ENCODE measurements around the gene GRID1. TPM values are rescaled to one million over a fixed set of nuclear protein-coding genes. Genes with fewer than 3 reads are reported as not detected.

Gene GRID1
- polyA plus RNA-seq, 1 donor (not counting 4 experiments of a cell fraction or from before 2014, with no cell fraction given) = 0.01 TPM

GRCh38 chr10:86165666-86166065 is 200.9 kb downstream of the GRID1 start:
- no peak for TF ChIP-seq EZH2 (IDR thresholded peaks at IDR 0.05; ENCODE audit: low read length)
- TF ChIP-seq CTCF (optimal IDR thresholded peaks at IDR 0.05 in 1 of 3, IDR thresholded peaks at IDR 0.05 in 1 of 3, conservative IDR thresholded peaks at IDR 0.05 in 1 of 3; ENCODE audit: extremely low read depth in 1 of 3, insufficient read depth in 2 of 3, low read length in 3 of 3) = no peak
- H3K9ac ChIP-seq (ENCODE audit: control insufficient read depth, extremely low read depth, insufficient read depth, low read length) = no peak overlapping the region
- H3K79me2 ChIP-seq (ENCODE audit: control insufficient read depth, insufficient read depth, low read length) = no peaks in the 10 kb centered on the region
- no peaks in the 10 kb centered on the region for H3K9me3 ChIP-seq (ENCODE audit: control insufficient read depth, low read depth, low read length)
- no peak overlapping the region for H3K4me3 ChIP-seq (ENCODE audit: control insufficient read depth in 2 of 3, extremely low read depth in 1 of 3, insufficient read depth in 2 of 3, low read depth in 1 of 3, low read length in 3 of 3)
- dilution Hi-C loops (cut with MboI; ENCODE audit: extremely low pct_ligation_motif_present, low sequenced_read_pairs) = no loop called here
- no peaks in the 10 kb centered on the region for H3K4me1 ChIP-seq (ENCODE audit: control insufficient read depth, extremely low read depth, insufficient read depth, low read length)
- H3K27me3 ChIP-seq (ENCODE audit: control insufficient read depth, extremely low read depth, insufficient read depth, low read length) = no peaks in the 10 kb centered on the region
- no peak overlapping the region for H3K4me2 ChIP-seq (ENCODE audit: control insufficient read depth, extremely low read depth, insufficient read depth, low read depth, low read length)
- FAIRE-seq = no peak
- no peak overlapping the region for H2AFZ ChIP-seq (ENCODE audit: control insufficient read depth, low read length)
- no peak for DNase-seq (ENCODE audit: low read depth, low spot score)
- no peaks in the 10 kb centered on the region for H4K20me1 ChIP-seq (ENCODE audit: control insufficient read depth, extremely low read depth, insufficient read depth, low read length)
- no peaks in the 10 kb centered on the region for H3K9me1 ChIP-seq (ENCODE audit: control insufficient read depth, extremely low read depth, insufficient read depth, low read length)
- H3K27ac ChIP-seq (ENCODE audit: control insufficient read depth, insufficient read depth, low read length) = no peak overlapping the region
- H3K36me3 ChIP-seq (ENCODE audit: control insufficient read depth in 2 of 2, extremely low read depth in 1 of 2, insufficient read depth in 2 of 2, low read length in 2 of 2) = no peaks in the 10 kb centered on the region

GRCh38 chr10:86164960-86165630 is 201.5 kb downstream of the GRID1 start:
- Histone ChIP-seq H3K4me3 (ENCODE audit: control insufficient read depth in 2 of 3, extremely low read depth in 1 of 3, insufficient read depth in 2 of 3, low read depth in 1 of 3, low read length in 3 of 3) (no peak overlapping the region), H3K4me2 (ENCODE audit: control insufficient read depth, extremely low read depth, insufficient read depth, low read depth, low read length) (no peak overlapping the region), H4K20me1 (ENCODE audit: control insufficient read depth, extremely low read depth, insufficient read depth, low read length) (no peaks in the 10 kb centered on the region), H3K36me3 (ENCODE audit: control insufficient read depth in 2 of 2, extremely low read depth in 1 of 2, insufficient read depth in 2 of 2, low read length in 2 of 2) (no peaks in the 10 kb centered on the region), H3K4me1 (ENCODE audit: control insufficient read depth, extremely low read depth, insufficient read depth, low read length) (no peaks in the 10 kb centered on the region), H3K79me2 (ENCODE audit: control insufficient read depth, insufficient read depth, low read length) (no peaks in the 10 kb centered on the region), H2AFZ (ENCODE audit: control insufficient read depth, low read length) (no peak overlapping the region), H3K9me3 (ENCODE audit: control insufficient read depth, low read depth, low read length) (no peaks in the 10 kb centered on the region), H3K27me3 (ENCODE audit: control insufficient read depth, extremely low read depth, insufficient read depth, low read length) (no peaks in the 10 kb centered on the region), H3K9ac (ENCODE audit: control insufficient read depth, extremely low read depth, insufficient read depth, low read length) (no peak overlapping the region), H3K9me1 (ENCODE audit: control insufficient read depth, extremely low read depth, insufficient read depth, low read length) (no peaks in the 10 kb centered on the region), H3K27ac (ENCODE audit: control insufficient read depth, insufficient read depth, low read length) (no peak overlapping the region)
- TF ChIP-seq CTCF (optimal IDR thresholded peaks at IDR 0.05 in 1 of 3, IDR thresholded peaks at IDR 0.05 in 1 of 3, conservative IDR thresholded peaks at IDR 0.05 in 1 of 3; ENCODE audit: extremely low read depth in 1 of 3, insufficient read depth in 2 of 3, low read length in 3 of 3) (no peak), EZH2 (IDR thresholded peaks at IDR 0.05; ENCODE audit: low read length) (no peak)
- dilution Hi-C loops (cut with MboI; ENCODE audit: extremely low pct_ligation_motif_present, low sequenced_read_pairs) = no loop called here
- FAIRE-seq (no peak), DNase-seq (ENCODE audit: low read depth, low spot score) (no peak)
